IPS DF 4.7 (cell line): ENCODE results near the gene PLA2G4C.
A peak's percentile ranks its signal among the peaks of the same experiment; 100 is the strongest.

Experiments
- DNase-seq: peaks from one replicate; pipeline ENCODE4 v3.0.0-alpha.2; 2013; ENCODE audit warnings: low spot score; ENCODE audit errors: extremely low read depth

PLA2G4C gene

GRCh38 chr19:48110350-48110966 lies at the start of gene PLA2G4C:
TSS of gene PLA2G4C (minus strand) at chr19:48110817. CDS start at chr19:48106529, 4,288 bp downstream.
- peak; percentile 58 for DNase-seq

GRCh38 chr19:48158210-48158790 lies 47.7 kb upstream of the PLA2G4C start:
- DNase-seq = no peak

GRCh38 chr19:48154003-48154402 lies 43.4 kb upstream of the PLA2G4C start:
- no peak for DNase-seq

GRCh38 chr19:48152551-48152950 lies 41.9 kb upstream of the PLA2G4C start:
- DNase-seq = no peak

- no peak for DNase-seq
These were observed 38.8 kb upstream of the PLA2G4C start for GRCh38 chr19:48149430-48149829.

- no peak for DNase-seq
These were observed 38.0 kb upstream of the PLA2G4C start for GRCh38 chr19:48148576-48148975.

- DNase-seq = no peak
These were observed 37.1 kb upstream of the PLA2G4C start for GRCh38 chr19:48147597-48148175.

GRCh38 chr19:48139053-48139452 lies 28.4 kb upstream of the PLA2G4C start:
- no peak for DNase-seq

- DNase-seq = no peak
These were observed 26.8 kb upstream of the PLA2G4C start for GRCh38 chr19:48137411-48137810.

- DNase-seq = no peak
These were observed 25.9 kb upstream of the PLA2G4C start for GRCh38 chr19:48136547-48136946.

GRCh38 chr19:48135411-48135810 lies 24.8 kb upstream of the PLA2G4C start:
- DNase-seq = no peak

GRCh38 chr19:48133094-48133493 lies 22.5 kb upstream of the PLA2G4C start:
- DNase-seq = no peak

GRCh38 chr19:48127561-48127960 lies 16.9 kb upstream of the PLA2G4C start:
- DNase-seq = no peak

- no peak for DNase-seq
These were observed 13.5 kb upstream of the PLA2G4C start for GRCh38 chr19:48123907-48124651.

- no peak for DNase-seq
These were observed 11.8 kb upstream of the PLA2G4C start for GRCh38 chr19:48122421-48122820.

- DNase-seq = no peak
These were observed 11.3 kb upstream of the PLA2G4C start for GRCh38 chr19:48121909-48122371.

- no peak for DNase-seq
These were observed 10.4 kb upstream of the PLA2G4C start for GRCh38 chr19:48121066-48121465.

- DNase-seq = no peak
These were observed 9.9 kb upstream of the PLA2G4C start for GRCh38 chr19:48120505-48120904.

GRCh38 chr19:48118131-48118517 lies 7.5 kb upstream of the PLA2G4C start:
- DNase-seq = no peak

- DNase-seq = no peak
These were observed 7.0 kb upstream of the PLA2G4C start for GRCh38 chr19:48117515-48118130.

- no peak for DNase-seq
These were observed 2.7 kb upstream of the PLA2G4C start for GRCh38 chr19:48113190-48113917.
